OCI-LY3 (cell line): ENCODE data around the gene NAPEPLD.

Source experiments
- H2AFZ ChIP-seq: fragments of 200-600, 300-600 bp; shearing (Covaris generic); 2 replicates; pipeline ENCODE4 v1.6.0; 2014; ENCODE audit warnings: antibody characterized with exemption, low read depth, low read length
- H3K27ac ChIP-seq: fragments of 200-600, 300-600 bp; sonication (generic); 2 replicates; pipeline ENCODE4 v1.5.1; 2014; ENCODE audit warnings: mild to moderate bottlenecking, low read length, moderate library complexity, mixed read lengths
- H3K27me3 ChIP-seq: fragments of 200-600, 300-600 bp; sonication (generic); 2 replicates; pipeline ENCODE4 v1.6.1; 2014; ENCODE audit warnings: low read depth, low read length, mixed read lengths
- H3K36me3 ChIP-seq: fragments of 200-600, 300-600 bp; sonication (generic); replicated peaks from 2 replicates; pipeline ENCODE3; 2014; ENCODE audit warnings: low read depth, low read length, mixed read lengths
- H3K4me1 ChIP-seq: fragments of 300-600, 200-600 bp; sonication (generic); 2 replicates; pipeline ENCODE4 v1.6.1; 2014; ENCODE audit warnings: low read length, mixed read lengths
- H3K4me2 ChIP-seq: fragments of 200-600, 300-600 bp; sonication (generic); 2 replicates; pipeline ENCODE4 v1.6.1; 2014; ENCODE audit warnings: low read length, mixed read lengths
- H3K4me3 ChIP-seq: fragments of 300-600, 200-600 bp; sonication (generic); 2 replicates; pipeline ENCODE4 v1.5.1; 2014; ENCODE audit warnings: antibody characterized with exemption, mild to moderate bottlenecking, low read length, moderate library complexity
- H3K79me2 ChIP-seq: fragments of 300-600, 200-600 bp; shearing (Covaris generic); 2 replicates; pipeline ENCODE4 v1.6.1; 2014; ENCODE audit warnings: mild to moderate bottlenecking, low read length, mixed read lengths
- H3K9ac ChIP-seq: fragments of 300-600, 200-600 bp; shearing (Covaris generic); 2 replicates; pipeline ENCODE4 v1.6.0; 2014; ENCODE audit warnings: mild to moderate bottlenecking, low read length, moderate library complexity
- H3K9me3 ChIP-seq: fragments of 200-600, 300-600 bp; shearing (Covaris generic); 2 replicates; pipeline ENCODE4 v1.6.1; 2014; ENCODE audit warnings: low read length, mixed read lengths; ENCODE audit not compliant: insufficient read depth
- H4K20me1 ChIP-seq: fragments of 200-600, 300-600 bp; sonication (generic); 2 replicates; pipeline ENCODE4 v1.6.1; 2016; ENCODE audit warnings: low read length, mixed read lengths; ENCODE audit not compliant: insufficient read depth
- CTCF ChIP-seq: fragments of 200-600, 300-600 bp; sonication (generic); IDR thresholded peaks from 2 replicates; pipeline ENCODE4 v1.5.1; 2014; ENCODE audit warnings: antibody characterized with exemption, low read length, low read depth
- EZH2phosphoT487 ChIP-seq: fragments of 200-600 bp; shearing (Covaris generic); IDR thresholded peaks from 2 replicates; pipeline ENCODE4 v1.6.1; 2018; ENCODE audit warnings: antibody characterized with exemption, mixed run types, low read depth

Gene NAPEPLD

DNA sequence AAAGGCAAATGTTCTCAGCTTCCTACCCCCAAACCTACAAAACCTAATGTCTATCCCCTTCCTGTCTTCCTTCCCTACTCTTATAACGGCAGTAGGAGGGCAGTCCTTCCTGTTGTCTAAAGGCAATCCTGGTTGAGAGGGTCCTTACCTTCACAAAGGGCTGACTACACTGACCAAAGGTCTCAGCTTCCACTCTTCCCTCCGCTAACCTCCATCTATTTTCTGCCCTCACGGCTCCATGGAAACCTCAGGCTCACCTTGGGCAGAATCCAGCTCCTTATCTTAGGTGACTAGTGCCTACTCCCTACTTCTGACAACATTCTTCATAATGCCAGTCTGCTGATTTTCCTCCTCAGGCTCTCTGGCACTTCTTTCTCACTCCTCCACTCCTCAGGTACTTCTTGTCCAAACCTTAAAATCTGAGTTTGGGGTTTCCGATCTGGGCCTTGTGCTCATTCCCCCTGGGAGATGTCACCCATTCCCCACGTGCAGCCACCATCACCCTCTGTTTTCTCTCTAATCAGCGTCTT is 74.8 kb downstream of the NAPEPLD start:
- Histone ChIP-seq H4K20me1 (no peaks in the 10 kb centered on the region), H3K79me2 (peaks cover 27% of the 10 kb centered on the region), H3K27ac (no peak overlapping the region), H3K9me3 (no peaks in the 10 kb centered on the region), H3K27me3 (no peaks in the 10 kb centered on the region), H2AFZ (peak overlapping the region; percentile 91), H3K4me2 (peak overlapping the region; percentile 92), H3K36me3 (peaks cover 9% of the 10 kb centered on the region), H3K4me1 (peaks cover 11% of the 10 kb centered on the region), H3K9ac (peak overlapping the region; percentile 89), H3K4me3 (peak overlapping the region; percentile 95)
- TF ChIP-seq CTCF (no peak), EZH2phosphoT487 (no peak)

DNA sequence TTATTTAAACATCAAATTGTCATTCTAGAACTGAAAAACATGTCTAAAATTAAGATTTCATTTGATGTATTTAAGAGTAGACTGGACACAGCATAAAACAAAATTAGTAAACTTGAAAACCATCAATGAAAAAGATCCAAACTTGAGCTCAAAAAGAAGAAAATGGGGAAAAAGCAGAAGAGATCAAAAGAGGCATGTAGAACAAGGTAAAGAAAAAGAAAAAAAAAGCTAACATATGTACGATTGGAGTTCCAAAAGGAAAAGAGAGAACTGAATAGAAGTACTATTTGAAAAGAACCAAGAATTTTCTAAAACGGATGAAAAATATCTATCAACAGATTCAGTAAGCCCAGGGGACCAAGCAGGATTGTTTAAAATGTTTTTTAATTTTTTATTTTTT is 77.9 kb downstream of the NAPEPLD start:
- H3K9ac ChIP-seq: no peak overlapping the region
- H3K4me2 ChIP-seq: no peak overlapping the region
- no peaks in the 10 kb centered on the region for H4K20me1 ChIP-seq
- H3K9me3 ChIP-seq: no peaks in the 10 kb centered on the region
- H3K36me3 ChIP-seq: no peaks in the 10 kb centered on the region
- no peak for TF ChIP-seq CTCF
- no peak for TF ChIP-seq EZH2phosphoT487
- no peak overlapping the region for H3K4me3 ChIP-seq
- H3K27me3 ChIP-seq: no peaks in the 10 kb centered on the region
- peaks cover 7% of the 10 kb centered on the region for H3K79me2 ChIP-seq
- H2AFZ ChIP-seq: no peak overlapping the region
- H3K27ac ChIP-seq: no peak overlapping the region
- H3K4me1 ChIP-seq: peaks cover 6% of the 10 kb centered on the region

- no peak overlapping the region for H3K9ac ChIP-seq
- H3K9me3 ChIP-seq: no peaks in the 10 kb centered on the region
- H2AFZ ChIP-seq: no peak overlapping the region
- no peaks in the 10 kb centered on the region for H3K27me3 ChIP-seq
- H3K4me1 ChIP-seq: peaks cover under 1% of the 10 kb centered on the region; the same call in 1 of the 2 replicates
- H3K79me2 ChIP-seq: no peaks in the 10 kb centered on the region
- H4K20me1 ChIP-seq: no peaks in the 10 kb centered on the region
- H3K36me3 ChIP-seq: no peaks in the 10 kb centered on the region
- TF ChIP-seq CTCF (no peak), EZH2phosphoT487 (no peak)
- no peak overlapping the region for H3K27ac ChIP-seq
- H3K4me2 ChIP-seq: no peak overlapping the region
- H3K4me3 ChIP-seq: no peak overlapping the region
Observed at GRCh38 chr7:103068414-103069403, 80.2 kb downstream of the NAPEPLD start.

DNA sequence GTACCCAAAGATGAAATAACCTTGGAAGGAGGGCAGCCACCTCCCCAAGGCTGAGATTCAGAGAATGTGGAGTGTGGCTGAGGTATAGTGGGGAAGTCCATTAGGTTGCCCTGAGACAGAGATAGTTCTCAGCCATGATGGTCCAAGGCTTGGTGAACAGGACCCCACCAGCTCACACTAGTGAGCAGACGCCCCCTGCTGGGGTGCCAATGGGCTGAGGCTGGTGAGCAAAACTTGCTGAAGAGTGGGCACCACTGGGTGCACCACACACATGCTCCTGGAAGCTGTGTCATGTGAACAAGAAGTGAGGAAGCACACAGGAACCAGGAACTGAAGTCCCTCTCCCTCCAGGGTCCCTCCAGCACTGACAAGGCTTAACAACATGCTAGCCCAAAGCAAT is 83.2 kb downstream of the NAPEPLD start:
- H2AFZ ChIP-seq: no peak overlapping the region
- H3K9ac ChIP-seq: no peak overlapping the region
- H3K27me3 ChIP-seq: no peaks in the 10 kb centered on the region
- H3K79me2 ChIP-seq: no peaks in the 10 kb centered on the region
- no peak overlapping the region for H3K27ac ChIP-seq
- no peak overlapping the region for H3K4me2 ChIP-seq
- no peaks in the 10 kb centered on the region for H3K4me1 ChIP-seq
- TF ChIP-seq EZH2phosphoT487 (no peak), CTCF (peak; percentile 83)
- no peak overlapping the region for H3K4me3 ChIP-seq
- no peaks in the 10 kb centered on the region for H3K9me3 ChIP-seq
- H4K20me1 ChIP-seq: no peaks in the 10 kb centered on the region
- no peaks in the 10 kb centered on the region for H3K36me3 ChIP-seq
